Liver (tissue), 9 donors: Measurements from ENCODE around the gene HHAT. TPM values are rescaled to one million over a fixed set of nuclear protein-coding genes. Genes with fewer than 3 reads are reported as not detected.
"Not testable (repeated sequence)": the region's sequence is repeated elsewhere in the genome, so short reads cannot be mapped to it uniquely, and the experiment has no call there.

ENCODE experiments used
- DNase-seq: peaks from one replicate; pipeline ENCODE4 v3.0.0-alpha.2; 2017; ENCODE audit warnings: low spot score
- H3K27ac ChIP-seq, 2 donors: one replicate each; pipeline ENCODE4 v1.7.0; 2013; ENCODE audit warnings: inconsistent platforms in 2 of 2, low read length in 2 of 2, control low read depth in 1 of 2, low read depth in 1 of 2, mild to moderate bottlenecking in 1 of 2
- H3K27me3 ChIP-seq, 4 donors: one replicate each; pipeline versions ENCODE4 v1.6.1 to v1.7.0; 2013; ENCODE audit warnings: low read length in 3 of 4, inconsistent platforms in 1 of 4, mild to moderate bottlenecking in 1 of 4, moderate library complexity in 1 of 4; ENCODE audit not compliant: control insufficient read depth in 4 of 4, insufficient read depth in 4 of 4
- H3K36me3 ChIP-seq, 4 donors: one replicate each; pipeline versions ENCODE4 v1.6.1 to v1.7.0; 2013; ENCODE audit warnings: low read length in 3 of 4, mild to moderate bottlenecking in 3 of 4, low read depth in 1 of 4, moderate library complexity in 1 of 4; ENCODE audit not compliant: control insufficient read depth in 4 of 4, insufficient read depth in 3 of 4
- H3K4me1 ChIP-seq, 4 donors: one replicate each; pipeline versions ENCODE4 v1.6.1 to v1.7.0; 2013; ENCODE audit warnings: low read length in 3 of 4, mild to moderate bottlenecking in 3 of 4, moderate library complexity in 1 of 4; ENCODE audit not compliant: control insufficient read depth in 4 of 4, insufficient read depth in 4 of 4
- H3K4me3 ChIP-seq, 3 donors: one replicate each; pipeline versions ENCODE4 v1.6.1 to v1.7.0; 2013; ENCODE audit warnings: low read length in 3 of 3, control low read depth in 1 of 3, low read depth in 1 of 3, mild to moderate bottlenecking in 1 of 3
- H3K9ac ChIP-seq, 2 donors: one replicate each; pipeline ENCODE4 v1.7.0; 2013; ENCODE audit warnings: low read length in 2 of 2, mild to moderate bottlenecking in 2 of 2, moderate library complexity in 2 of 2, control low read depth in 1 of 2, low read depth in 1 of 2
- H3K9me3 ChIP-seq, 4 donors: one replicate each; pipeline versions ENCODE4 v1.6.1 to v1.7.0; 2013; ENCODE audit warnings: low read length in 3 of 4; ENCODE audit not compliant: control insufficient read depth in 4 of 4
- EGR1 ChIP-seq, 2 donors: IDR thresholded peaks; 2 replicates each; pipeline ENCODE4 v1.6.1; 2016 to 2018; ENCODE audit warnings: antibody characterized with exemption in 2 of 2, low read depth in 2 of 2
- FOXA1 ChIP-seq: IDR thresholded peaks from 2 replicates; pipeline ENCODE4 v1.6.1; 2016; ENCODE audit warnings: antibody characterized with exemption
- FOXA2 ChIP-seq: IDR thresholded peaks from 2 replicates; pipeline ENCODE4 v1.6.1; 2016; ENCODE audit warnings: antibody characterized with exemption
- GABPA ChIP-seq, 2 donors: IDR thresholded peaks in 1 of 2; conservative IDR thresholded peaks in 1 of 2; 2 replicates each; pipeline ENCODE4 v1.6.1; 2016; ENCODE audit warnings: antibody characterized with exemption in 2 of 2, mild to moderate bottlenecking in 1 of 2, moderate library complexity in 1 of 2
- HNF4A ChIP-seq, 2 donors: conservative IDR thresholded peaks; 2 replicates each; pipeline ENCODE4 v1.6.1; 2016; ENCODE audit warnings: antibody characterized with exemption in 2 of 2, mild to moderate bottlenecking in 2 of 2
- HNF4G ChIP-seq: IDR thresholded peaks from 2 replicates; pipeline ENCODE4 v1.6.1; 2016; ENCODE audit warnings: antibody characterized with exemption
- JUND ChIP-seq, 2 donors: IDR thresholded peaks; 2 replicates each; pipeline ENCODE4 v1.6.1; 2016; ENCODE audit warnings: antibody characterized with exemption in 2 of 2
- NR2F2 ChIP-seq: IDR thresholded peaks from 2 replicates; pipeline ENCODE4 v1.6.1; 2016; ENCODE audit warnings: antibody characterized with exemption
- RXRA ChIP-seq, 2 donors: IDR thresholded peaks; 2 replicates each; pipeline ENCODE4 v1.6.1; 2017 to 2018; ENCODE audit warnings: antibody characterized with exemption in 2 of 2, mild to moderate bottlenecking in 1 of 2
- SP1 ChIP-seq: IDR thresholded peaks from 2 replicates; pipeline ENCODE4 v1.6.1; 2018; ENCODE audit warnings: antibody characterized with exemption, mild to moderate bottlenecking
- TAF1 ChIP-seq: conservative IDR thresholded peaks from 2 replicates; pipeline ENCODE4 v1.6.1; 2016; ENCODE audit warnings: antibody characterized with exemption, mild to moderate bottlenecking
- YY1 ChIP-seq: IDR thresholded peaks from 2 replicates; pipeline ENCODE4 v1.6.1; 2016; ENCODE audit warnings: antibody characterized with exemption, mild to moderate bottlenecking
- WGBS: extraction: QIAGEN DNeasy Blood & Tissue Kit; methylation state at CpG from one replicate; pipeline ENCODE4 v1.1.7; 2013; 5-methylcytosine and 5-hydroxymethylcytosine counted together
- polyA plus RNA-seq, 2 donors: library from polyadenylated mRNA; stranded (reverse) in 1 of 2; unstranded in 1 of 2; fragments of 200-250 nt in 1 of 2; fragments of >200 nt in 1 of 2; fragmentation: Nextera tagmentation in 1 of 2; extraction: Ambion mirVana in 1 of 2; gene quantifications; one replicate each; pipeline versions ENCODE4 v1.2.1 to v1.2.3, GENCODE V29; 2013 to 2015
- total RNA-seq, 2 donors: library from RNA; depleted of rRNA; stranded (reverse); fragments of >200 nt; gene quantifications; one replicate each; pipeline ENCODE4 v1.2.3, GENCODE V29; 2014
- TF ChIP-seq, protein P1 (sequence below): IDR thresholded peaks from 2 replicates; pipeline ENCODE4 v1.6.1; 2016; ENCODE audit warnings: antibody characterized with exemption, mild to moderate bottlenecking
- TF ChIP-seq, protein P2 (sequence below): IDR thresholded peaks from 2 replicates; pipeline ENCODE4 v1.6.1; 2016; ENCODE audit warnings: antibody characterized with exemption
- TF ChIP-seq, protein P3 (sequence below): fragments of 150-350 bp; IDR thresholded peaks from 2 replicates; pipeline ENCODE4 v1.5.1; 2017; ENCODE audit warnings: improper control_type of control experiment, low read depth, low read length; ENCODE audit not compliant: missing input control
- TF ChIP-seq, protein P4 (sequence below): IDR thresholded peaks from 2 replicates; pipeline ENCODE4 v1.6.1; 2016; ENCODE audit warnings: antibody characterized with exemption
- TF ChIP-seq, protein P5 (sequence below): IDR thresholded peaks from 2 replicates; pipeline ENCODE4 v1.6.1; 2016; ENCODE audit warnings: antibody characterized with exemption
- donor health status: healthy.
- donor health status: healthy.
- donor health status: healthy.
- donor health status: healthy.
- donor health status: healthy.

Gene HHAT
- total and polyA plus RNA-seq, 4 donors: 1.3 to 2.2 (median 1.6) TPM

DNA sequence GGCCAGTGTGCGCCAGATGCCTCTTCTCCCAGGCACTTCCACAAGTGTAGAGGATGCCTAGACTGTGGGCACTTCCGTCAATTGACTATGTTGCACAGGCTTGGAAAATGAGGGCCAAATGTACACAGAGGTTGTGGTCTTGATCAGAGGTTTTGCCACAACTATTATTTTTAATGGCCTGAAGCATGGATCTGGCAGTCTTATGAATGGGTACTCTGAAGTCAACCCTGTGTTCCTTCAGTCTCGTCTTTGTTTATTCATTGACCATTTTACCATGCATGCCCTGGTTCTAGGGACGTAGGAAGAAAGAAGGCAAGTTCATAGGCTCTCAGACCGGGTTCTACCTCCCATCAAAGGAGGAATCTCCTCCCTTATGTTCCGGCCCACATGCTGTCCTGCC lies 329.1 kb downstream of the HHAT start:
- 95% methylated on average over 6 of the region's 6 CpGs for WGBS
- no peak overlapping the region for H3K9ac ChIP-seq
- no peaks in the 10 kb centered on the region for H3K36me3 ChIP-seq
- no peaks in the 10 kb centered on the region for H3K27me3 ChIP-seq
- TF ChIP-seq JUND (IDR thresholded peaks at IDR 0.05) (no peak), SP1 (no peak), HNF4G (no peak), TAF1 (no peak), EGR1 (IDR thresholded peaks at IDR 0.05; ENCODE audit: low read depth in 2 of 2) (no peak), RXRA (IDR thresholded peaks at IDR 0.05) (no peak), HNF4A (conservative IDR thresholded peaks at IDR 0.05) (no peak), GABPA (IDR thresholded peaks at IDR 0.05 in 1 of 2, conservative IDR thresholded peaks at IDR 0.05 in 1 of 2) (no peak), FOXA2 (no peak), YY1 (no peak), NR2F2 (no peak), FOXA1 (no peak)
- TF ChIP-seq, protein P1, sequence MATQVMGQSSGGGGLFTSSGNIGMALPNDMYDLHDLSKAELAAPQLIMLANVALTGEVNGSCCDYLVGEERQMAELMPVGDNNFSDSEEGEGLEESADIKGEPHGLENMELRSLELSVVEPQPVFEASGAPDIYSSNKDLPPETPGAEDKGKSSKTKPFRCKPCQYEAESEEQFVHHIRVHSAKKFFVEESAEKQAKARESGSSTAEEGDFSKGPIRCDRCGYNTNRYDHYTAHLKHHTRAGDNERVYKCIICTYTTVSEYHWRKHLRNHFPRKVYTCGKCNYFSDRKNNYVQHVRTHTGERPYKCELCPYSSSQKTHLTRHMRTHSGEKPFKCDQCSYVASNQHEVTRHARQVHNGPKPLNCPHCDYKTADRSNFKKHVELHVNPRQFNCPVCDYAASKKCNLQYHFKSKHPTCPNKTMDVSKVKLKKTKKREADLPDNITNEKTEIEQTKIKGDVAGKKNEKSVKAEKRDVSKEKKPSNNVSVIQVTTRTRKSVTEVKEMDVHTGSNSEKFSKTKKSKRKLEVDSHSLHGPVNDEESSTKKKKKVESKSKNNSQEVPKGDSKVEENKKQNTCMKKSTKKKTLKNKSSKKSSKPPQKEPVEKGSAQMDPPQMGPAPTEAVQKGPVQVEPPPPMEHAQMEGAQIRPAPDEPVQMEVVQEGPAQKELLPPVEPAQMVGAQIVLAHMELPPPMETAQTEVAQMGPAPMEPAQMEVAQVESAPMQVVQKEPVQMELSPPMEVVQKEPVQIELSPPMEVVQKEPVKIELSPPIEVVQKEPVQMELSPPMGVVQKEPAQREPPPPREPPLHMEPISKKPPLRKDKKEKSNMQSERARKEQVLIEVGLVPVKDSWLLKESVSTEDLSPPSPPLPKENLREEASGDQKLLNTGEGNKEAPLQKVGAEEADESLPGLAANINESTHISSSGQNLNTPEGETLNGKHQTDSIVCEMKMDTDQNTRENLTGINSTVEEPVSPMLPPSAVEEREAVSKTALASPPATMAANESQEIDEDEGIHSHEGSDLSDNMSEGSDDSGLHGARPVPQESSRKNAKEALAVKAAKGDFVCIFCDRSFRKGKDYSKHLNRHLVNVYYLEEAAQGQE: no peak
- TF ChIP-seq, protein P2, sequence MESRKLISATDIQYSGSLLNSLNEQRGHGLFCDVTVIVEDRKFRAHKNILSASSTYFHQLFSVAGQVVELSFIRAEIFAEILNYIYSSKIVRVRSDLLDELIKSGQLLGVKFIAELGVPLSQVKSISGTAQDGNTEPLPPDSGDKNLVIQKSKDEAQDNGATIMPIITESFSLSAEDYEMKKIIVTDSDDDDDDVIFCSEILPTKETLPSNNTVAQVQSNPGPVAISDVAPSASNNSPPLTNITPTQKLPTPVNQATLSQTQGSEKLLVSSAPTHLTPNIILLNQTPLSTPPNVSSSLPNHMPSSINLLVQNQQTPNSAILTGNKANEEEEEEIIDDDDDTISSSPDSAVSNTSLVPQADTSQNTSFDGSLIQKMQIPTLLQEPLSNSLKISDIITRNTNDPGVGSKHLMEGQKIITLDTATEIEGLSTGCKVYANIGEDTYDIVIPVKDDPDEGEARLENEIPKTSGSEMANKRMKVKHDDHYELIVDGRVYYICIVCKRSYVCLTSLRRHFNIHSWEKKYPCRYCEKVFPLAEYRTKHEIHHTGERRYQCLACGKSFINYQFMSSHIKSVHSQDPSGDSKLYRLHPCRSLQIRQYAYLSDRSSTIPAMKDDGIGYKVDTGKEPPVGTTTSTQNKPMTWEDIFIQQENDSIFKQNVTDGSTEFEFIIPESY: no peak
- TF ChIP-seq, protein P3, sequence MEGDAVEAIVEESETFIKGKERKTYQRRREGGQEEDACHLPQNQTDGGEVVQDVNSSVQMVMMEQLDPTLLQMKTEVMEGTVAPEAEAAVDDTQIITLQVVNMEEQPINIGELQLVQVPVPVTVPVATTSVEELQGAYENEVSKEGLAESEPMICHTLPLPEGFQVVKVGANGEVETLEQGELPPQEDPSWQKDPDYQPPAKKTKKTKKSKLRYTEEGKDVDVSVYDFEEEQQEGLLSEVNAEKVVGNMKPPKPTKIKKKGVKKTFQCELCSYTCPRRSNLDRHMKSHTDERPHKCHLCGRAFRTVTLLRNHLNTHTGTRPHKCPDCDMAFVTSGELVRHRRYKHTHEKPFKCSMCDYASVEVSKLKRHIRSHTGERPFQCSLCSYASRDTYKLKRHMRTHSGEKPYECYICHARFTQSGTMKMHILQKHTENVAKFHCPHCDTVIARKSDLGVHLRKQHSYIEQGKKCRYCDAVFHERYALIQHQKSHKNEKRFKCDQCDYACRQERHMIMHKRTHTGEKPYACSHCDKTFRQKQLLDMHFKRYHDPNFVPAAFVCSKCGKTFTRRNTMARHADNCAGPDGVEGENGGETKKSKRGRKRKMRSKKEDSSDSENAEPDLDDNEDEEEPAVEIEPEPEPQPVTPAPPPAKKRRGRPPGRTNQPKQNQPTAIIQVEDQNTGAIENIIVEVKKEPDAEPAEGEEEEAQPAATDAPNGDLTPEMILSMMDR: no peak
- TF ChIP-seq, protein P4, sequence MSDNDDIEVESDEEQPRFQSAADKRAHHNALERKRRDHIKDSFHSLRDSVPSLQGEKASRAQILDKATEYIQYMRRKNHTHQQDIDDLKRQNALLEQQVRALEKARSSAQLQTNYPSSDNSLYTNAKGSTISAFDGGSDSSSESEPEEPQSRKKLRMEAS: no peak
- TF ChIP-seq, protein P5, sequence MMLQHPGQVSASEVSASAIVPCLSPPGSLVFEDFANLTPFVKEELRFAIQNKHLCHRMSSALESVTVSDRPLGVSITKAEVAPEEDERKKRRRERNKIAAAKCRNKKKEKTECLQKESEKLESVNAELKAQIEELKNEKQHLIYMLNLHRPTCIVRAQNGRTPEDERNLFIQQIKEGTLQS: no peak
- no peak for DNase-seq
- H3K27ac ChIP-seq: no peak overlapping the region
- H3K4me3 ChIP-seq: no peak overlapping the region
- no peaks in the 10 kb centered on the region for H3K9me3 ChIP-seq
- H3K4me1 ChIP-seq: no peaks in the 10 kb centered on the region

DNA sequence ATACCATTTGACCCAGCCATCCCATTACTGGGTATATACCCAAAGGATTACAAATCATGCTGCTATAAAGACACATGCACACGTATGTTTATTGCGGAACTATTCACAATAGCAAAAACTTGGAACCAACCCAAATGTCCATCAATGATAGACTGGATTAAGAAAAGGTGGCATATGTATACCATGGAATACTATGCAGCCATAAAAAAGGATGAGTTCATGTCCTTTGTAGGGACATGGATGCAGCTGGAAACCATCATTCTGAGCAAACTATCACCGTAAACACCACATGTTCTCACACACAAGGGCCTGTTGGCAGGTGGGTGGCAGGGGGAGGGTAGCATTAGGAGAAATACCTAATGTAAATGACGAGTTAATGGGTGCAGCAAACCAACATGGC lies 332.8 kb downstream of the HHAT start:
- H3K27me3 ChIP-seq, DNase-seq, H3K4me3 ChIP-seq, H3K27ac ChIP-seq, H3K4me1 ChIP-seq, H3K36me3 ChIP-seq, H3K9ac ChIP-seq, H3K9me3 ChIP-seq: not testable (repeated sequence)
- WGBS: 97% methylated on average over 4 of the region's 4 CpGs
